Sigmoid colon (tissue), 7 donors: ENCODE data around the gene LHFPL2. TPM values are rescaled to one million over a fixed set of nuclear protein-coding genes. Genes with fewer than 3 reads are reported as not detected.

Experiments
- DNase-seq: peaks from one replicate; pipeline ENCODE4 v3.0.0-alpha.2; 2019
- H3K27ac ChIP-seq, 4 donors: fragments of 200-600 bp; sonication (generic); one replicate each; pipeline ENCODE4 v1.5.1; 2016 to 2019; ENCODE audit warnings: mild to moderate bottlenecking in 1 of 4
- H3K27me3 ChIP-seq, 3 donors: fragments of 200-600 bp; sonication (generic); one replicate each; pipeline ENCODE4 v1.5.1; 2019; ENCODE audit warnings: mild to moderate bottlenecking in 1 of 3
- H3K36me3 ChIP-seq, 4 donors: fragments of 200-600 bp; sonication (generic); one replicate each; pipeline ENCODE4 v1.5.1; 2016 to 2019
- H3K4me1 ChIP-seq, 4 donors: fragments of 200-600 bp; sonication (generic); one replicate each; pipeline ENCODE4 v1.5.1; 2017 to 2019
- H3K4me3 ChIP-seq, 4 donors: fragments of 200-600 bp; sonication (generic); one replicate each; pipeline ENCODE4 v1.5.1; 2017 to 2019; ENCODE audit warnings: mild to moderate bottlenecking in 2 of 4, moderate library complexity in 1 of 4
- H3K9me3 ChIP-seq, 4 donors: fragments of 200-600 bp in 3 of 4; sonication (generic) in 3 of 4; one replicate each; pipeline versions ENCODE4 v1.5.1 to v1.6.1; 2013 to 2019
- CTCF ChIP-seq, 4 experiments: fragments of 450-650 bp in 3 of 4; fragments of 200-600 bp in 1 of 4; IDR thresholded peaks; one replicate each; pipeline ENCODE4 v1.5.1; 2016 to 2019; ENCODE audit warnings: antibody characterized with exemption in 4 of 4, mild to moderate bottlenecking in 3 of 4, moderate library complexity in 2 of 4
- EP300 ChIP-seq, 4 donors: sonication (generic); formaldehyde crosslinking; IDR thresholded peaks; one replicate each; pipeline ENCODE4 v1.6.1; 2017; ENCODE audit warnings: antibody characterized with exemption in 4 of 4
- POLR2A ChIP-seq, 2 donors: fragments of 450-650 bp; IDR thresholded peaks; one replicate each; pipeline ENCODE4 v1.6.1; 2016; ENCODE audit warnings: antibody characterized with exemption in 2 of 2, mild to moderate bottlenecking in 2 of 2, moderate library complexity in 2 of 2
- POLR2AphosphoS5 ChIP-seq, 4 donors: sonication (generic); formaldehyde crosslinking; IDR thresholded peaks; one replicate each; pipeline ENCODE4 v1.6.1; 2017; ENCODE audit warnings: antibody characterized with exemption in 4 of 4
- WGBS, 2 donors: extraction: QIAGEN DNeasy Blood & Tissue Kit; methylation state at CpG; one replicate each; pipeline ENCODE4 v1.1.7; 2013; 5-methylcytosine and 5-hydroxymethylcytosine counted together
- intact Hi-C: fragments of 100-400 bp; cut with DNase I; formaldehyde crosslinking; loops from one replicate; pipeline ENCODE4 v1.15.1; 2023
- polyA plus RNA-seq, 3 donors: library from polyadenylated mRNA; stranded (reverse); fragments of 200-250 nt; gene quantifications; one replicate each; pipeline ENCODE4 v1.2.3, GENCODE V29; 2013
- total RNA-seq, 4 donors: library from RNA; depleted of rRNA; stranded (reverse); fragments of >200 nt; gene quantifications; one replicate each; pipeline ENCODE4 v1.1.0, GENCODE V29; 2016
- donor health status: healthy with polysubstance abuse.
- donor health status: Bipolar disorder and iron deficiency.
- donor health status: healthy.

Gene LHFPL2
- total and polyA plus RNA-seq, 7 donors: 10.8 to 34.9 (median 21.4) TPM

GRCh38 chr5:78553580-78554353 lies 94.8 kb downstream of the LHFPL2 start:
- DNase-seq: no peak
- Histone ChIP-seq H3K27ac (no peak overlapping the region), H3K36me3 (no peaks in the 10 kb centered on the region), H3K4me1 (peaks cover 0 to 11% (median 1%) of the 10 kb centered on the region in 4 donors), H3K27me3 (no peaks in the 10 kb centered on the region), H3K4me3 (no peak overlapping the region), H3K9me3 (no peaks in the 10 kb centered on the region)
- no peak for TF ChIP-seq EP300 (IDR thresholded peaks at IDR 0.05)
- TF ChIP-seq CTCF (IDR thresholded peaks at IDR 0.05): no peak
- TF ChIP-seq POLR2AphosphoS5 (IDR thresholded peaks at IDR 0.05): no peak
- no peak for TF ChIP-seq POLR2A (IDR thresholded peaks at IDR 0.05)
- 86 to 92% methylated on average over 14 of the region's 14 CpGs for WGBS, 2 donors
- intact Hi-C loops: no loop called here

- no peak for TF ChIP-seq POLR2AphosphoS5 (IDR thresholded peaks at IDR 0.05)
- no peak for TF ChIP-seq CTCF (IDR thresholded peaks at IDR 0.05)
- no peak for TF ChIP-seq EP300 (IDR thresholded peaks at IDR 0.05)
- no peak for TF ChIP-seq POLR2A (IDR thresholded peaks at IDR 0.05)
- Histone ChIP-seq H3K4me1 (peaks cover 0 to 20% (median 9%) of the 10 kb centered on the region in 4 donors), H3K4me3 (no peak overlapping the region), H3K27ac (no peak overlapping the region), H3K36me3 (no peaks in the 10 kb centered on the region), H3K9me3 (no peaks in the 10 kb centered on the region), H3K27me3 (no peaks in the 10 kb centered on the region)
- WGBS, 2 donors: 85 to 93% methylated on average over 12 of the region's 12 CpGs
- intact Hi-C loops: no loop called here
- DNase-seq: no peak
Observed at GRCh38 chr5:78552729-78553342, 95.7 kb downstream of the LHFPL2 start.

- Histone ChIP-seq H3K4me3 (no peak overlapping the region), H3K27ac (peak overlapping the region in 2 of 4 donors; percentile 3 to 76), H3K36me3 (no peaks in the 10 kb centered on the region), H3K9me3 (no peaks in the 10 kb centered on the region), H3K27me3 (no peaks in the 10 kb centered on the region), H3K4me1 (peaks cover 0 to 39% (median 28%) of the 10 kb centered on the region in 4 donors)
- WGBS, 2 donors: 65 to 72% methylated on average over 2 of the region's 2 CpGs
- TF ChIP-seq EP300 (IDR thresholded peaks at IDR 0.05) (no peak), POLR2AphosphoS5 (IDR thresholded peaks at IDR 0.05) (no peak), CTCF (IDR thresholded peaks at IDR 0.05) (no peak), POLR2A (IDR thresholded peaks at IDR 0.05) (no peak)
- DNase-seq: no peak
- intact Hi-C loops: no loop called here
Observed at GRCh38 chr5:78550891-78551290, 97.7 kb downstream of the LHFPL2 start.

GRCh38 chr5:78549043-78549442 lies 99.5 kb downstream of the LHFPL2 start:
- Histone ChIP-seq H3K4me3 (no peak overlapping the region), H3K9me3 (no peaks in the 10 kb centered on the region), H3K27me3 (no peaks in the 10 kb centered on the region), H3K4me1 (peaks cover 0 to 43% (median 32%) of the 10 kb centered on the region in 4 donors), H3K36me3 (no peaks in the 10 kb centered on the region), H3K27ac (peak overlapping the region; percentile 65 to 77 (median 74))
- WGBS, 2 donors: 79 to 93% methylated on average over 5 of the region's 5 CpGs
- TF ChIP-seq CTCF (IDR thresholded peaks at IDR 0.05): no peak
- TF ChIP-seq EP300 (IDR thresholded peaks at IDR 0.05): no peak
- TF ChIP-seq POLR2AphosphoS5 (IDR thresholded peaks at IDR 0.05): no peak
- TF ChIP-seq POLR2A (IDR thresholded peaks at IDR 0.05): no peak
- DNase-seq: peak; percentile 67
- intact Hi-C loops: loop anchor here (10.0 kb wide), 1 partner anchor 216 kb away; no protein-coding TSS in a partner anchor
